Measurements from ENCODE around the gene TAPT1. TPM values are rescaled to one million over a fixed set of nuclear protein-coding genes. Genes with fewer than 3 reads are reported as not detected.

Gene TAPT1
- total RNA-seq, 2 donors from 2014 or later: 32.3 to 35.2 TPM

- intact Hi-C loops (cut with DNase I): loop anchor here (10.0 kb wide), 1 partner anchor 57 kb away; no protein-coding TSS in a partner anchor
- Histone ChIP-seq H3K27me3 (no peaks in the 10 kb centered on the region), H3K4me3 (no peak overlapping the region), H3K9ac (ENCODE audit: low read depth in 2 of 2, low read length in 2 of 2) (no peak overlapping the region), H3K4me1 (no peaks in the 10 kb centered on the region), H3K36me3 (no peaks in the 10 kb centered on the region), H3K27ac (no peak overlapping the region), H3K9me3 (no peaks in the 10 kb centered on the region)
- no peak for TF ChIP-seq CTCF (IDR thresholded peaks at IDR 0.05)
- no peak for DNase-seq
Observed at GRCh38 chr4:16207409-16207808, 18.9 kb downstream of the TAPT1 start.

- no peak for DNase-seq
- no peak overlapping the region for H3K9ac ChIP-seq (ENCODE audit: low read depth in 2 of 2, low read length in 2 of 2)
- H3K9me3 ChIP-seq: no peaks in the 10 kb centered on the region
- no peaks in the 10 kb centered on the region for H3K27me3 ChIP-seq
- no peaks in the 10 kb centered on the region for H3K36me3 ChIP-seq
- intact Hi-C loops (cut with DNase I): loop anchor here (10.0 kb wide), 1 partner anchor 58 kb away; no protein-coding TSS in a partner anchor
- H3K4me3 ChIP-seq: no peak overlapping the region
- TF ChIP-seq CTCF (IDR thresholded peaks at IDR 0.05): no peak
- H3K27ac ChIP-seq: no peak overlapping the region
- no peaks in the 10 kb centered on the region for H3K4me1 ChIP-seq
Observed at GRCh38 chr4:16206848-16207247, 19.4 kb downstream of the TAPT1 start.

GRCh38 chr4:16206301-16206700 lies 20.0 kb downstream of the TAPT1 start:
- intact Hi-C loops (cut with DNase I): loop anchor here (10.0 kb wide), 1 partner anchor 58 kb away; no protein-coding TSS in a partner anchor
- no peaks in the 10 kb centered on the region for H3K36me3 ChIP-seq
- no peaks in the 10 kb centered on the region for H3K9me3 ChIP-seq
- no peaks in the 10 kb centered on the region for H3K4me1 ChIP-seq
- DNase-seq: no peak
- H3K4me3 ChIP-seq: no peak overlapping the region
- H3K27me3 ChIP-seq: no peaks in the 10 kb centered on the region
- no peak for TF ChIP-seq CTCF (IDR thresholded peaks at IDR 0.05)
- no peak overlapping the region for H3K9ac ChIP-seq (ENCODE audit: low read depth in 2 of 2, low read length in 2 of 2)
- H3K27ac ChIP-seq: no peak overlapping the region

- no peaks in the 10 kb centered on the region for H3K9me3 ChIP-seq
- H3K4me1 ChIP-seq: no peaks in the 10 kb centered on the region
- H3K27ac ChIP-seq: no peak overlapping the region
- H3K36me3 ChIP-seq: no peaks in the 10 kb centered on the region
- H3K9ac ChIP-seq (ENCODE audit: low read depth in 2 of 2, low read length in 2 of 2): no peak overlapping the region
- H3K4me3 ChIP-seq: no peak overlapping the region
- no peak for DNase-seq
- H3K27me3 ChIP-seq: no peaks in the 10 kb centered on the region
- peak; percentile 44 for TF ChIP-seq CTCF (IDR thresholded peaks at IDR 0.05)
- intact Hi-C loops (cut with DNase I): loop anchor here (10.0 kb wide), 1 partner anchor 59 kb away; no protein-coding TSS in a partner anchor
Observed at GRCh38 chr4:16205298-16206164, 20.7 kb downstream of the TAPT1 start.

- no peak overlapping the region for H3K27ac ChIP-seq
- no peaks in the 10 kb centered on the region for H3K27me3 ChIP-seq
- H3K4me1 ChIP-seq: no peaks in the 10 kb centered on the region
- H3K36me3 ChIP-seq: no peaks in the 10 kb centered on the region
- H3K9ac ChIP-seq (ENCODE audit: low read depth in 2 of 2, low read length in 2 of 2): no peak overlapping the region
- no peak for DNase-seq
- TF ChIP-seq CTCF (IDR thresholded peaks at IDR 0.05): no peak
- intact Hi-C loops (cut with DNase I): loop anchor here (10.0 kb wide), 1 partner anchor 60 kb away; no protein-coding TSS in a partner anchor
- no peak overlapping the region for H3K4me3 ChIP-seq
- no peaks in the 10 kb centered on the region for H3K9me3 ChIP-seq
Observed at GRCh38 chr4:16204505-16204904, 21.8 kb downstream of the TAPT1 start.
